GM12872 (cell line): ENCODE measurements around the gene KCTD16.

Source experiments
- TF ChIP-seq, protein P1 (sequence below): IDR thresholded peaks from 3 replicates; pipeline ENCODE4 v1.5.1; 2011; ENCODE audit warnings: low read depth, mild to moderate bottlenecking, low read length, moderate library complexity; ENCODE audit not compliant: insufficient read depth

The KCTD16 gene

DNA sequence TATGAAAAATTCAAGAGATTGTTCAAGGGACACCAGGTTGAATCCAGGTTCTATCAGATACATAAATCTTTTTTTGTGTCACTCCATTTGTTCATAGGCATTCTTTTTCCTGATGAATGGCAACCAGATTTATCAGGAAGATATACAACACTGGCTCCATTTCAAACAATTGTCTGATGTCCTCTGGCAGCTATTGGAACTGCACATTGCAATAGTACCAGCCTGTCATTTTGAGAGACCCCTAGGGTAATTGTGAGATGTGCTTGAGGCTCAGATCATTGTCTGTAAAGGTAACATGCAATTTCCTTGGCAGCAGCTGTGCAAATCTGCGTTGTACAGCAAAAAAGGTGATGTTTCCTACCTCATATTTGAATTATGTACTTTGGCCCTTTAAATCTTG lies 25.9 kb downstream of the KCTD16 start:
- TF ChIP-seq, protein P1, sequence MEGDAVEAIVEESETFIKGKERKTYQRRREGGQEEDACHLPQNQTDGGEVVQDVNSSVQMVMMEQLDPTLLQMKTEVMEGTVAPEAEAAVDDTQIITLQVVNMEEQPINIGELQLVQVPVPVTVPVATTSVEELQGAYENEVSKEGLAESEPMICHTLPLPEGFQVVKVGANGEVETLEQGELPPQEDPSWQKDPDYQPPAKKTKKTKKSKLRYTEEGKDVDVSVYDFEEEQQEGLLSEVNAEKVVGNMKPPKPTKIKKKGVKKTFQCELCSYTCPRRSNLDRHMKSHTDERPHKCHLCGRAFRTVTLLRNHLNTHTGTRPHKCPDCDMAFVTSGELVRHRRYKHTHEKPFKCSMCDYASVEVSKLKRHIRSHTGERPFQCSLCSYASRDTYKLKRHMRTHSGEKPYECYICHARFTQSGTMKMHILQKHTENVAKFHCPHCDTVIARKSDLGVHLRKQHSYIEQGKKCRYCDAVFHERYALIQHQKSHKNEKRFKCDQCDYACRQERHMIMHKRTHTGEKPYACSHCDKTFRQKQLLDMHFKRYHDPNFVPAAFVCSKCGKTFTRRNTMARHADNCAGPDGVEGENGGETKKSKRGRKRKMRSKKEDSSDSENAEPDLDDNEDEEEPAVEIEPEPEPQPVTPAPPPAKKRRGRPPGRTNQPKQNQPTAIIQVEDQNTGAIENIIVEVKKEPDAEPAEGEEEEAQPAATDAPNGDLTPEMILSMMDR = peak; percentile 14; the same call in 1 of the 3 replicates

DNA sequence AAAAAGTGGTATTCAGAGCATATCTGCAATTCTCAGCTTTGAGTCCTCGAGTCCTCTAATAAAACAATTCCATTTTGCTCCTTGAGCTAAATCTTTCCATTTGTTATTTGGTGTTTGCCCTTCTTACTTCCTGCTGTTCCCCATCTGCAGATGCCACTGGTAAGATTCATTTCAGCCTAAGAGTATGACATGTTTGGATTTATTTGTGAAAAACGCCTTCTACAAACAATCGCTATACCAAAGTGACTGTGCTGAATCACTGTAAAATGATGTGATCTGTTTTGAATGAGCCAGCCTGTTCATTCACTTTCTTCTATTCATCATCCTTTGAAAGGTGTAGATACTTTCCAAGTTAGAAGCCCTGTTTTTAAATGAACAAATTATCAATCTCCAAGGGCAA lies 27.7 kb downstream of the KCTD16 start:
- TF ChIP-seq, protein P1 = no peak

DNA sequence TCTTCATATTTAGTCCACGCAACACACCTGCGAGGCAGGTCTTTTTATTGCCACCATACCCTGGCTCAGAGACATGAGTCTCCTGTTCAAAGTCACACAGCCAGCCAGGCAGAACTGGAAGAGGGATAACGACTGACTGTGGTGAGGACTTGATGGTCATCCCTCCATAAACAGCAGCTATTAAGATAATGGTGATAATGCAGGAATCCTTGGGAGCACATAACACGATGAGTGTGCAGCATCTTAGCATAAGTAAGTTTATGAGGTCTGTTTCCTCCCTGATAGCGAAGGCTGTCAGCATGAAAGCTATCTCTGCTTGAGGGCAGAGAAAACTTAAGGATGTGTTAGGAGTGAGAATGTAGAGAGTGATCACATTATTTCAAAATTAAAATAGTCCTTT lies 30.9 kb downstream of the KCTD16 start:
- TF ChIP-seq, protein P1 = no peak

DNA sequence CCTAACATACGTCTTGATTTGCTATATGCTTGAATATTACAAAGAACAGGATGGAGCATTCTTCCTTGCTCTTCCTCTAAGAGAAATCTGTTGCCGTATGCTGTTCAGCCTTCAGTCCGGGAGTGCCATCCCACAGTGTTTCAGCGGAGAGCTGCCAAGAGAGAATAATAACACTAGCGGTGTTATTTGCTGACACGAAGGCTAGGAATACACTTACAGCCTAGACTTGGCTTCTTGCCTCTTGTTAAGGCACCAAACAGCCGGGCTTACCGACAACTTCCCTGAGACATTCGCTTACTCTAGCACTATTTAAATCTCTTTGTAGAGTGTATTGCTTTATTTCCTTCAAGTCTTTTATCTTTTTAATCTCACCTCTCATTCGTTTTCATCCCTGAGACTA lies 31.4 kb downstream of the KCTD16 start:
- TF ChIP-seq, protein P1 = no peak

DNA sequence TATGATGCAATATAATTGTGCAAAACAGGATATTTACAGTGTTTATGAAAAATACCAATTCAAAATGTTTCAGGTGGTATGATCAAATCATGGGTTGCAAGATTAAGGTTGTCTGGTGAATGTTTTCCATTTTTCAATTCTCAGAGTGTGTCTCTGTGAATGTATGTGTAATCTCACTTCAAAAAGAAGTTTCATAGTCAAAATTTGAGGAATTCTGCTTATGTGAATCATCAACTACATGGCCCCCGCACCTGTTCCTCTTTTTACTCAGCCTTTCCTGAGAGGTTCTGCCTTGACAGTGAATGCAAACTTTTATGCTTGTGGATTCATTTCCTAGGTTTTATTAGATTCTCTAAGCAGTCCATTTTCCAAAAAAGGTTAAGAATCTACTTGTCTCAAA lies 32.1 kb downstream of the KCTD16 start:
- TF ChIP-seq, protein P1 = no peak

DNA sequence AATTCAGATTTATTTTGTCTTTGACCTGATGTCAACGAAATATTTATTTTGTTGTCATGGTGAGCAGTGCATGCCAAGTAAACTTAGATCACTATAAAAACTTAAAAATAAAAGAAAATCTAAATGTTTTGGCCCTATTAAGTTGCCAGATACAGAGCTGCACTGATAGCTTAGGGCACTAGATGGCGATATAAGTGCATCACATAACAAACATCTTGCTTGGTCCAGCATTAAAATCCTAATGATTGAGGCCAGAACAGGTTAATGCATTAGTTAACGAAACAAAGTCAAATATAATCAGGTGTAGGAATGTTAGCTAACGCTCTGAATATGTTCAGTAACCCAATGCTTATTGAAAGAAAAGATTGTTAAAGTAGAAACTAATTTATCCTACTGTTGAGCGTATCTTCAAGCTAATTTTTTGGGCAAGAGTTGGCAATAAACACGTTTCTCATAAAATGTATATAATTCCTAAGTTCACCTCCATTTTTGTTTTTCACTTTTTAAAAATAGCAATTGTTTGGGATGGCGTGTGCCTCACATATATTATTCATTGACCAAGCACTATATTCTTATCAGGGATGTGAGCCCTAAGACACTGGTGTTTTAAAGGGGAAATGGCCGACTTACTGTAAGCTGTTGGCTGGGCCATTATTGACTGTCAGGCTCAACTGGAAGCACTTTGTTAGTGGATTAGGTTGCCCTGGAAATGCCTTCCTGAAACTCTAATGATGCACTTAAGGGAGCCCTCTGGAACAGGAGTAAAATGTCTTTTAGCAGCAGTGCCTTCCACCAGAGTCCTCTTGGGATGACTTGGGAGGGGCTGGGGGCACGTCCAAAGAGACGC lies 33.3 kb downstream of the KCTD16 start:
- TF ChIP-seq, protein P1 = peak; percentile 80

DNA sequence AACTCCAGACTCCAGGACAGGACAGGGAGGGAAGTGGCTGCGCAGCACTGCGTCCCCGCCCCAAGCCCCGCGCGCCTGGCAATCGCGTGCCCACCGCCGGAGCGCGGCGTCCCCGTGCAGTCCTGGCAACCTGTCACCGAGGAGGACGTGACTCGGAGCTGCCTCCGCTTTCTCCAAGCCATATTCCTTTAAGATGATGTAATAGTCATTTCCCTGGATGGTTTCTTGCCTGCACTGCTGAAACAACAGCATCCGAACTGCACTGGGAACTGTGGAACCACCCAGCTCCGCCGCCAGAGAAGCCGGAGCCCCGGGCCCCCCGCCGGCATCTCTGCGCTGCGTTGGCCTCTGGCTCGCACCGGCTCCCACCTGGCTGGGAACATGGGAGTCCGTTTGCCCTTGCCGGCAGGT lies 34.5 kb downstream of the KCTD16 start:
- TF ChIP-seq, protein P1 = no peak

DNA sequence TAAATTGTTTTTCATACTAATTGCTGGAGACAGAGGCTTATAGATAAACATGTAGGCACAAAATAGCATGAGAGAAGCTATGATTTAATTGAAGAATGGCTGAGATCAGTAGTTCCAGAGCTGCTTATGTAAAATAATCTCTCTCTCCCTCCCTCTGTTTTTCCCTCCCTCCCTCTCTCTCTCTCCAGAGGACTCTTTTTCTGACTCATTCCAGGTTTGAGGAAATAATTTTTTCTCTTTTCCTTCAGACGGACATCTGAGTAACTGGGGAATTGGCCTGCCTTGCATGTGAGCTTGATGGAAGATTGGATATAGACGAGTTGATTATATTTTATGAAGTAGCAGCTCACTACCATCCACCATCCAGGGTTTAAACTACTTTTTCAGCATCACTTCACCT lies 35.5 kb downstream of the KCTD16 start:
- TF ChIP-seq, protein P1 = no peak
